ENCODE results near the gene TTI1. TPM values are rescaled to one million over a fixed set of nuclear protein-coding genes. Genes with fewer than 3 reads are reported as not detected.

The TTI1 gene
- total and polyA plus RNA-seq, 3 experiments from 2014 or later = 16.7 to 41.6 (median 40.5) TPM

- H3K9me3 Mint-ChIP-seq = peaks cover 0 to 6% (median 4%) of the 10 kb centered on the region in 5 donors
- H3K27me3 ChIP-seq (ENCODE audit: insufficient read depth, low read length, poor library complexity, severe bottlenecking) = no peaks in the 10 kb centered on the region
- no peak overlapping the region for H3K4me3 ChIP-seq (ENCODE audit: low read length)
- H3K27ac ChIP-seq (ENCODE audit: low read depth, low read length) = no peak overlapping the region
- no peaks in the 10 kb centered on the region for H3K4me1 ChIP-seq (ENCODE audit: insufficient read depth, low read length)
- no peak overlapping the region for H3K27ac Mint-ChIP-seq
- ChIA-PET POLR2A (no interaction called here), CTCF (no interaction called here)
- H3K4me1 Mint-ChIP-seq = no peaks in the 10 kb centered on the region
- DNase-seq = no peak
- peaks cover 0 to 5% (median 0%) of the 10 kb centered on the region in 3 donors for H3K36me3 Mint-ChIP-seq
- H3K4me3 Mint-ChIP-seq = no peak overlapping the region
- no peaks in the 10 kb centered on the region for H3K9me3 ChIP-seq (ENCODE audit: low read length)
- no peaks in the 10 kb centered on the region for H3K36me3 ChIP-seq (ENCODE audit: insufficient read depth, low read length)
- H3K27me3 Mint-ChIP-seq = peaks cover 9 to 22% of the 10 kb centered on the region in 2 donors
Observed at GRCh38 chr20:37945091-37945547, 88.1 kb downstream of the TTI1 start.

DNA sequence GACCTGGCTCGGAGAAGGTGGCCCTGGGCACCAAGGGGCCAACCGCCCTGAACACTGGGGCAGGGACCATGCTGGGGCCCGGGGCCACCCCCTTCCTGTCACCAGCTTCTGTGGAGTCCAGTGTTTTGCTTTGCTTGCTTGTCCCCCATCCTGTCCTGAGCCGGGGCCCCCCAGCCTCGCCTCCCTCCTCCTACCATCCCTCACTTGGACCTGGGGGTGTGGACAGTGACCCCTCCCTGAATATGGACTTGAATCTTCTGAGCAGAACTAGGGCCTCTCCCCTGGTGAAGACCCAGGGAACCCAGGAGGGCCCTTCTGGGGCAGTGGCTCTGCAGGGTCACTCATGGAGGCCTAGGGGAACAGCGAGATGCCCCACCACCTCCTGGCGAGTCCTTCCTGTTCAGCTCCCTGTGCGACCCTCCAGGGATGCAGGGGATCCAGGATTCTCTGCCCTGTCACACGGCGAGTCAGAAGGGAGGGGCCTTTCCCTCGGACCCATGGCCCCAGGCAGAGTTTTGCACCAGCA lies 88.7 kb downstream of the TTI1 start:
- Histone ChIP-seq H3K4me1 (ENCODE audit: insufficient read depth, low read length) (no peaks in the 10 kb centered on the region), H3K4me3 (ENCODE audit: low read length) (no peak overlapping the region), H3K36me3 (ENCODE audit: insufficient read depth, low read length) (no peaks in the 10 kb centered on the region), H3K9me3 (ENCODE audit: low read length) (no peaks in the 10 kb centered on the region), H3K27me3 (ENCODE audit: insufficient read depth, low read length, poor library complexity, severe bottlenecking) (no peaks in the 10 kb centered on the region), H3K27ac (ENCODE audit: low read depth, low read length) (no peak overlapping the region)
- no peak for DNase-seq
- H3K27me3 Mint-ChIP-seq = peaks cover 9 to 22% of the 10 kb centered on the region in 2 donors
- no peaks in the 10 kb centered on the region for H3K4me1 Mint-ChIP-seq
- ChIA-PET POLR2A (no interaction called here), CTCF (no interaction called here)
- H3K27ac Mint-ChIP-seq = no peak overlapping the region
- H3K36me3 Mint-ChIP-seq = peaks cover 0 to 5% (median 0%) of the 10 kb centered on the region in 3 donors
- no peak overlapping the region for H3K4me3 Mint-ChIP-seq
- H3K9me3 Mint-ChIP-seq = peaks cover 0 to 6% (median 4%) of the 10 kb centered on the region in 5 donors

GRCh38 chr20:37943501-37944455 lies 89.5 kb downstream of the TTI1 start:
- Histone ChIP-seq H3K4me1 (ENCODE audit: insufficient read depth, low read length) (no peaks in the 10 kb centered on the region), H3K9me3 (ENCODE audit: low read length) (no peaks in the 10 kb centered on the region), H3K4me3 (ENCODE audit: low read length) (no peak overlapping the region), H3K27me3 (ENCODE audit: insufficient read depth, low read length, poor library complexity, severe bottlenecking) (no peaks in the 10 kb centered on the region), H3K27ac (ENCODE audit: low read depth, low read length) (no peak overlapping the region), H3K36me3 (ENCODE audit: insufficient read depth, low read length) (no peaks in the 10 kb centered on the region)
- Mint-ChIP-seq H3K27ac (no peak overlapping the region), H3K36me3 (peaks cover 0 to 5% (median 0%) of the 10 kb centered on the region in 3 donors), H3K4me3 (no peak overlapping the region), H3K4me1 (no peaks in the 10 kb centered on the region), H3K27me3 (peaks cover 9 to 20% of the 10 kb centered on the region in 2 donors), H3K9me3 (peaks cover 0 to 6% (median 4%) of the 10 kb centered on the region in 5 donors)
- DNase-seq = no peak
- ChIA-PET CTCF (no interaction called here), POLR2A (no interaction called here)

- no peak overlapping the region for H3K27ac Mint-ChIP-seq
- ChIA-PET CTCF (no interaction called here), POLR2A (no interaction called here)
- H3K4me3 ChIP-seq (ENCODE audit: low read length) = no peak overlapping the region
- H3K36me3 Mint-ChIP-seq = peaks cover 0 to 5% (median 0%) of the 10 kb centered on the region in 3 donors
- H3K4me1 ChIP-seq (ENCODE audit: insufficient read depth, low read length) = no peaks in the 10 kb centered on the region
- no peak overlapping the region for H3K27ac ChIP-seq (ENCODE audit: low read depth, low read length)
- no peak overlapping the region for H3K4me3 Mint-ChIP-seq
- no peaks in the 10 kb centered on the region for H3K27me3 ChIP-seq (ENCODE audit: insufficient read depth, low read length, poor library complexity, severe bottlenecking)
- DNase-seq = no peak
- peaks cover 0 to 6% (median 4%) of the 10 kb centered on the region in 5 donors for H3K9me3 Mint-ChIP-seq
- H3K9me3 ChIP-seq (ENCODE audit: low read length) = no peaks in the 10 kb centered on the region
- peaks cover 9 to 17% of the 10 kb centered on the region in 2 donors for H3K27me3 Mint-ChIP-seq
- no peaks in the 10 kb centered on the region for H3K36me3 ChIP-seq (ENCODE audit: insufficient read depth, low read length)
- H3K4me1 Mint-ChIP-seq = no peaks in the 10 kb centered on the region
Observed at GRCh38 chr20:37943033-37943432, 90.2 kb downstream of the TTI1 start.

DNA sequence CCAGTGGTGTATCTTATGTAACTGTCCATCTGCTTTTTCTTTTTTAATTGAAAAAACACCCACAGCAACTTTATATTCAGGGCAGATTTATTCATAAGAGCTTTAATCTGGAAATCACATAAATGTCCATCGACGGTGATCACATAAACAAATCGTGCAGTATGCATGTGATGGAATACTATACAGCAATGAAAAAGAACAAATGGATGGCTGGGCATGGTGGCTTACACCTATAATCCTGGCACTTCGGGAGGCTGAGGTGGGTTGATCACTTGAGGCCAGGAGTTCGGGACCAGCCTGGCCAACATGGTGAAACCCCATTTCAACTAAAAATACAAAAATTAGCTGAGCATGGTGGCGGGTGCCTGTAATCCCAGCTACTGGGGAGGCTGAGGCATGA lies 91.3 kb downstream of the TTI1 start:
- Mint-ChIP-seq H3K4me1 (no peaks in the 10 kb centered on the region), H3K27me3 (peaks cover 6 to 7% of the 10 kb centered on the region in 2 donors), H3K4me3 (no peak overlapping the region), H3K9me3 (no peaks in the 10 kb centered on the region), H3K27ac (no peak overlapping the region), H3K36me3 (no peaks in the 10 kb centered on the region)
- Histone ChIP-seq H3K4me3 (ENCODE audit: low read length) (no peak overlapping the region), H3K36me3 (ENCODE audit: insufficient read depth, low read length) (no peaks in the 10 kb centered on the region), H3K27ac (ENCODE audit: low read depth, low read length) (no peak overlapping the region), H3K4me1 (ENCODE audit: insufficient read depth, low read length) (no peaks in the 10 kb centered on the region), H3K27me3 (ENCODE audit: insufficient read depth, low read length, poor library complexity, severe bottlenecking) (no peaks in the 10 kb centered on the region), H3K9me3 (ENCODE audit: low read length) (no peaks in the 10 kb centered on the region)
- POLR2A ChIA-PET = no interaction called here
- CTCF ChIA-PET = no interaction called here
- DNase-seq = no peak

DNA sequence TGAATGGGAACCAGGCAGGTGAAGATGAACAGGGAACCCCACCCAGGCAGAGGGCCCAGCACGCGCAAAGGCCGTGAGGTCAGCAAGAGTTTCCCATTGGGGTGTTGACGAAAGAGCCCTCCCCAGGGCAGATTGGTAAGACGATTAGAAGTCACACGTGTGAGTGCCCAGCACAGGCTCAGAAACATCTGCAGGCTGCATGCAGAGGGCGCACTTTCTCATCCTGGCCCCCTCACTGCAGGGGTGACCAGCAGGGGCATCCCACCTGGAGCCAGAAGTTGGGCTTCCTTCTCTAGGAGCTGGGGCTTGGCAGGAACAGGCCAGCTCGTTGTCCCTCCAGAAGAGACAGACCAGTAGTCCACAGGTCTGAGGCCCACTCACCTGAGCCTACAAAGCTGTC lies 91.9 kb downstream of the TTI1 start:
- Histone ChIP-seq H3K27me3 (ENCODE audit: insufficient read depth, low read length, poor library complexity, severe bottlenecking) (no peaks in the 10 kb centered on the region), H3K9me3 (ENCODE audit: low read length) (no peaks in the 10 kb centered on the region), H3K4me1 (ENCODE audit: insufficient read depth, low read length) (no peaks in the 10 kb centered on the region), H3K27ac (ENCODE audit: low read depth, low read length) (no peak overlapping the region), H3K4me3 (ENCODE audit: low read length) (no peak overlapping the region), H3K36me3 (ENCODE audit: insufficient read depth, low read length) (no peaks in the 10 kb centered on the region)
- Mint-ChIP-seq H3K27me3 (peaks cover 3% of the 10 kb centered on the region in 2 donors), H3K36me3 (no peaks in the 10 kb centered on the region), H3K27ac (peak overlapping the region in 1 of 8 donors; percentile 22), H3K4me1 (no peaks in the 10 kb centered on the region), H3K4me3 (no peak overlapping the region), H3K9me3 (no peaks in the 10 kb centered on the region)
- ChIA-PET POLR2A (no interaction called here), CTCF (no interaction called here)
- no peak for DNase-seq

DNA sequence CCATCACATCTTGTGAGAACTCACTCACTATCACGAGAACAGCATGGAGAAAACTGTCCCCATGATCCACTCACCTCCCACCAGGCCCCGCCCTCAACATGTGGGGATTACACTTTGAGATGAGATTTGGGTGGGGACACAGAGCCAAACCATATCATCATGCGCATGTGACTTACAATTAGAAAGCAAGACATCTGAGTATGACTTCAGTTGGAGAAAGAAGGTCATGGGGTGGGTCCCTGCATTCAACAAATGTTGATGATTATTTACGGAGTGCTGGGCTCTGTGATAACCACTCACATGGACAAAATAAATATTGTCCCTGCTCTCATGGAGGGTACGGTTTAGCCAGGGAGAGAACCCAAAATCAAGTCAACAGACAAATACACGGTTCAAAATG lies 92.4 kb downstream of the TTI1 start:
- CTCF ChIA-PET = no interaction called here
- H3K4me3 Mint-ChIP-seq = no peak overlapping the region
- no peaks in the 10 kb centered on the region for H3K9me3 Mint-ChIP-seq

GRCh38 chr20:37939701-37940560 lies 93.3 kb downstream of the TTI1 start:
- Mint-ChIP-seq H3K27ac (no peak overlapping the region), H3K27me3 (peaks cover 0 to 3% of the 10 kb centered on the region in 2 donors), H3K4me1 (no peaks in the 10 kb centered on the region), H3K36me3 (no peaks in the 10 kb centered on the region), H3K4me3 (no peak overlapping the region), H3K9me3 (no peaks in the 10 kb centered on the region)
- DNase-seq = no peak
- no peaks in the 10 kb centered on the region for H3K4me1 ChIP-seq (ENCODE audit: insufficient read depth, low read length)
- H3K27ac ChIP-seq (ENCODE audit: low read depth, low read length) = no peak overlapping the region
- POLR2A ChIA-PET = no interaction called here
- no peaks in the 10 kb centered on the region for H3K9me3 ChIP-seq (ENCODE audit: low read length)
- no peak overlapping the region for H3K4me3 ChIP-seq (ENCODE audit: low read length)
- H3K36me3 ChIP-seq (ENCODE audit: insufficient read depth, low read length) = no peaks in the 10 kb centered on the region
- no peaks in the 10 kb centered on the region for H3K27me3 ChIP-seq (ENCODE audit: insufficient read depth, low read length, poor library complexity, severe bottlenecking)
- CTCF ChIA-PET = no interaction called here

More for the DNA sequence above, 92.4 kb downstream of the TTI1 start:
- Mint-ChIP-seq H3K36me3 (no peaks in the 10 kb centered on the region), H3K27ac (peak overlapping the region in 1 of 8 donors; percentile 22), H3K27me3 (peaks cover 2 to 3% of the 10 kb centered on the region in 2 donors), H3K4me1 (no peaks in the 10 kb centered on the region)
- Histone ChIP-seq H3K9me3 (ENCODE audit: low read length) (no peaks in the 10 kb centered on the region), H3K27me3 (ENCODE audit: insufficient read depth, low read length, poor library complexity, severe bottlenecking) (no peaks in the 10 kb centered on the region), H3K27ac (ENCODE audit: low read depth, low read length) (no peak overlapping the region), H3K4me1 (ENCODE audit: insufficient read depth, low read length) (no peaks in the 10 kb centered on the region), H3K4me3 (ENCODE audit: low read length) (no peak overlapping the region), H3K36me3 (ENCODE audit: insufficient read depth, low read length) (no peaks in the 10 kb centered on the region)
- POLR2A ChIA-PET = no interaction called here
- no peak for DNase-seq
